Esophagus squamous epithelium (tissue), 5 donors: Measurements from ENCODE around the gene TBCCD1. TPM values are rescaled to one million over a fixed set of nuclear protein-coding genes. Genes with fewer than 3 reads are reported as not detected.

Experiments used
- DNase-seq: peaks from one replicate; lab custom pipeline; 2025; lab: John Stamatoyannopoulos, UW
- H3K27ac ChIP-seq, 4 donors: fragments of 200-600 bp; sonication (generic); one replicate each; pipeline ENCODE4 v1.5.1; 2016 to 2019; ENCODE audit warnings: mild to moderate bottlenecking in 1 of 4
- H3K27me3 ChIP-seq, 4 donors: fragments of 200-600 bp; sonication (generic); 1 replicate in 3 of 4; 2 replicates in 1 of 4; pipeline versions ENCODE4 v1.5.1 to v1.6.0; 2017 to 2021; ENCODE audit warnings: antibody characterized with exemption in 1 of 4
- H3K36me3 ChIP-seq, 3 donors: fragments of 200-600 bp; sonication (generic); one replicate each; pipeline ENCODE4 v1.5.1; 2016 to 2019
- H3K4me1 ChIP-seq, 3 donors: fragments of 200-600 bp; sonication (generic); one replicate each; pipeline ENCODE4 v1.5.1; 2017 to 2019
- H3K4me3 ChIP-seq, 4 donors: fragments of 200-600 bp; sonication (generic); 1 replicate in 3 of 4; 2 replicates in 1 of 4; pipeline ENCODE4 v1.5.1; 2016 to 2019; ENCODE audit warnings: mild to moderate bottlenecking in 2 of 4, moderate library complexity in 1 of 4
- H3K9me3 ChIP-seq, 3 donors: fragments of 200-600 bp; sonication (generic); one replicate each; pipeline ENCODE4 v1.5.1; 2016 to 2019
- CTCF ChIP-seq, 6 experiments: fragments of 450-650 bp in 4 of 6; fragments of 200-600 bp in 2 of 6; sonication (generic) in 2 of 6; IDR thresholded peaks; one replicate each; pipeline ENCODE4 v1.5.1; 2016 to 2019; ENCODE audit warnings: antibody characterized with exemption in 6 of 6, mild to moderate bottlenecking in 4 of 6, moderate library complexity in 4 of 6
- POLR2A ChIP-seq, 4 donors: fragments of 450-650 bp; IDR thresholded peaks; one replicate each; pipeline ENCODE4 v1.6.1; 2017; ENCODE audit warnings: antibody characterized with exemption in 4 of 4, mild to moderate bottlenecking in 4 of 4, moderate library complexity in 3 of 4
- WGBS, 2 donors: methylation state at CpG; one replicate each; pipeline ENCODE4 v1.1.5; 2018; 5-methylcytosine and 5-hydroxymethylcytosine counted together
- intact Hi-C: fragments of 100-400 bp; cut with DNase I; formaldehyde crosslinking; loops from one replicate; pipeline ENCODE4 v1.15.0; 2022
- total RNA-seq, 4 donors: library from RNA; depleted of rRNA; stranded (reverse); fragments of >200 nt; gene quantifications; one replicate each; pipeline ENCODE4 v1.1.0, GENCODE V29; 2016
- donor health status: DM: yes; HTN: yes; CAD: no.

Gene TBCCD1
- total RNA-seq, 4 donors from 2014 or later = 6.9 to 10.5 (median 7.9) TPM

- H3K27ac ChIP-seq = no peak overlapping the region
- no peak for TF ChIP-seq POLR2A (IDR thresholded peaks at IDR 0.05)
- no peak for TF ChIP-seq CTCF (IDR thresholded peaks at IDR 0.05)
- no peaks in the 10 kb centered on the region for H3K36me3 ChIP-seq
- no peaks in the 10 kb centered on the region for H3K9me3 ChIP-seq
- peaks cover 0 to 54% (median 0%) of the 10 kb centered on the region in 4 donors for H3K27me3 ChIP-seq
- no peaks in the 10 kb centered on the region for H3K4me1 ChIP-seq
- 80 to 91% methylated on average over 4 to 6 of the region's 6 CpGs for WGBS, 2 donors
- no peak for DNase-seq
- intact Hi-C loops = no loop called here
- H3K4me3 ChIP-seq = no peak overlapping the region
Measured at GRCh38 chr3:186524616-186525015, 42.5 kb downstream of the TBCCD1 start.

GRCh38 chr3:186523434-186523833 is 43.7 kb downstream of the TBCCD1 start:
- TF ChIP-seq POLR2A (IDR thresholded peaks at IDR 0.05) (no peak), CTCF (IDR thresholded peaks at IDR 0.05) (no peak)
- no peak overlapping the region for H3K27ac ChIP-seq
- H3K9me3 ChIP-seq = no peaks in the 10 kb centered on the region
- no peak overlapping the region for H3K4me3 ChIP-seq
- H3K27me3 ChIP-seq = peaks cover 0 to 63% (median 0%) of the 10 kb centered on the region in 4 donors
- intact Hi-C loops = no loop called here
- H3K4me1 ChIP-seq = no peaks in the 10 kb centered on the region
- WGBS, 2 donors = 32 to 46% methylated on average over 2 of the region's 2 CpGs
- H3K36me3 ChIP-seq = no peaks in the 10 kb centered on the region
- DNase-seq = no peak

GRCh38 chr3:186523022-186523421 is 44.1 kb downstream of the TBCCD1 start:
- TF ChIP-seq CTCF (IDR thresholded peaks at IDR 0.05) = no peak
- TF ChIP-seq POLR2A (IDR thresholded peaks at IDR 0.05) = no peak
- 78 to 84% methylated on average over 6 of the region's 6 CpGs for WGBS, 2 donors
- DNase-seq = no peak
- Histone ChIP-seq H3K4me3 (no peak overlapping the region), H3K27me3 (peaks cover 0 to 64% (median 0%) of the 10 kb centered on the region in 4 donors), H3K36me3 (no peaks in the 10 kb centered on the region), H3K27ac (no peak overlapping the region), H3K4me1 (no peaks in the 10 kb centered on the region), H3K9me3 (no peaks in the 10 kb centered on the region)
- intact Hi-C loops = no loop called here

DNA sequence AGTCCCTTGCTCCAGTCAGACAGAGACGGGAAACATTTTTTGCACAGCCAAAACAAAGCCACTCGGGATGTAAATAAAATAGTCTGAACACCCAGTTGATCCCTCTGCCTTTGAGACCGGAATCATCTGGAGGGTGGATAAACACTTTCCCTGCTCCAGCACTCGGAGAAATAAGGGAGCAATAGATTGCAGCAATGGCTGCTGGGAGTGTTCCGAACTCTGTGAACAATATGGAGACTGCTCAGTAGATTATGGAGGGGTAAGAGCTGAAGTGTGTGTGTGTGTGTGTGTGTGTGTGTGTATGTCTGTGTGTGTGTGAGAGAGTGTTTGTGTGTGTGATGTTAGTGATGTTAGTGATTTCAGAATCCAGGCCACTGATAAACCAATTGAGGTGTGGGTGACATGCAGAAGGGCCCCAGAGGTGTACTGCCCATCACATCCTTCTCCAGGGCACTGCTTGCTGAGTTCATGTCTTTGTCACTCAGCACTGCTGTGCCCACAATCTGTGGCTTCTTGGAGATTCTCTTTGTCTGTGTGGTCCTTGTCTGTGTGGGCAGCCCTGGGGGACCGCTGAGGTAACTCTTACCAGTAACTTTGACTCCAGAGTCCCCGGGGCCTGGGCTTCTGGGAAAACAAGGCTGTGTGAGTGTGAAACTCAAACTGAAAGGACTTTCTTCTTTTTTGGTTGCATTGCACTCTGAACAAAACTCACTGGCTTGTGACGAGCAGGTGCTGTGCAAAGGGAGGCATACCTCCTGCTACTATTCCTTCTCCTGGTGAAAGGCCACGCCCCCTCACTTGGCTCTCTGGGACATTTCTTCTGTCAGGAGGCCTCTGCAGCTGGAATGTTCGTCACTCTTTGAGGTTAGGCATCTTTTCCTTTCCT is 45.9 kb downstream of the TBCCD1 start:
- DNase-seq = no peak
- intact Hi-C loops = no loop called here
- 45 to 53% methylated on average over 8 of the region's 10 CpGs for WGBS, 2 donors
- Histone ChIP-seq H3K4me1 (no peaks in the 10 kb centered on the region), H3K4me3 (no peak overlapping the region), H3K9me3 (peaks cover 0 to 5% (median 4%) of the 10 kb centered on the region in 3 donors), H3K36me3 (no peaks in the 10 kb centered on the region), H3K27me3 (peaks cover 0 to 63% (median 0%) of the 10 kb centered on the region in 4 donors), H3K27ac (no peak overlapping the region)
- TF ChIP-seq CTCF (IDR thresholded peaks at IDR 0.05) (no peak), POLR2A (IDR thresholded peaks at IDR 0.05) (no peak)

GRCh38 chr3:186520431-186520830 is 46.7 kb downstream of the TBCCD1 start:
- Histone ChIP-seq H3K9me3 (peaks cover 0 to 5% (median 4%) of the 10 kb centered on the region in 3 donors), H3K27me3 (peaks cover 0 to 68% (median 0%) of the 10 kb centered on the region in 4 donors), H3K27ac (no peak overlapping the region), H3K4me3 (no peak overlapping the region), H3K36me3 (no peaks in the 10 kb centered on the region), H3K4me1 (no peaks in the 10 kb centered on the region)
- intact Hi-C loops = no loop called here
- DNase-seq = no peak
- no peak for TF ChIP-seq POLR2A (IDR thresholded peaks at IDR 0.05)
- no peak for TF ChIP-seq CTCF (IDR thresholded peaks at IDR 0.05)
- 45 to 64% methylated on average over 5 of the region's 5 CpGs for WGBS, 2 donors
